Ovary (tissue), 3 donors: ENCODE measurements around the gene BIVM.

ENCODE experiments used
- EP300 ChIP-seq: sonication (generic); formaldehyde crosslinking; IDR thresholded peaks from one replicate; pipeline ENCODE4 v1.6.1; 2017; ENCODE audit warnings: antibody characterized with exemption
- POLR2A ChIP-seq: fragments of 450-650 bp; IDR thresholded peaks from one replicate; pipeline ENCODE4 v1.6.1; 2017; ENCODE audit warnings: antibody characterized with exemption, mild to moderate bottlenecking, moderate library complexity
- TF ChIP-seq, protein P1 (sequence below), 3 donors: fragments of 450-650 bp in 2 of 3; fragments of 200-600 bp in 1 of 3; IDR thresholded peaks; one replicate each; pipeline versions ENCODE4 v1.5.1 to v1.8.0; 2016 to 2022; ENCODE audit warnings: antibody characterized with exemption in 3 of 3, mild to moderate bottlenecking in 1 of 3
- donor health status: DM: no; HTN: no; CAD: no.

DNA sequence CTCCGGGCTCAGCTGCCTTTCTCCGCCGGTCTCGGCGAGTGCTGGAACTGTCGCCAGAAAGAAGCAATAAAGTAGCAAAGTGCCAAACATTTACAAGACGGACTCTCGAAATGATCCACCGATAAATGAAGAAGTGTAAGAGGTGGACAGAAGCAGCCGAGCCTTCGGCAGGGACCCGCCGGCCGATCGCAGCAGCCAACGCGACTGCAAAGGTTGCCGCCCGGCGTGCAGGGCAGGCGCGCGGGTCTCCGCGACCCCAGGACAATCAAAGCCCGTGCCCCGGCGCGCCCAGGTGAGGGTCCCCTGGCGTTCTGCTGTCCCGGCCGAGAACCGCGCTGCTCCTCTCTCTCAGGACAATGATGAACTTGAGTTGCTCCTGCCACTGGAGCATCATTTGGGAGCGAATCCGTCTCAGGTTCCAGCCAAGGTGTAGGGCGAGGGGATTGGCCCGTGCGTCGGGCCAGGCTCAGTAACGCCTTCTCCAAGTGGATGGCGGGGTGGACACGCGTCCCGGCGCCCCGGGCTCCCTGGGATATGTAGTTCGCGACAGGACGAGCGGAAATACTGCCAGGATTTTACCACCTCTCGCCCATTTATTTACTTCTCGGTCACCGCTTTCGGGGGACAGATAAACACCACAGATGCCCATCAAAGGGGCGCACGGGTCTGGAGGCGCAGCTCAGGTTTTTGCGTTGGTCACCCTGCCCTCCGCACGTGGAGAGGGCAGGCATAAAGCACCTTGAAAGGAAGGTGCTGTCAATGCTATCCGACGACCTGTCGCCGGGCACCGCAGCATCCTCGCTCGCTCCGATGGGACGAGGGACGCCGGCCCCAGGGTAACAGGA is at the start of gene BIVM, which contains the start of gene POGLUT2:
- TF ChIP-seq POLR2A (no peak), EP300 (no peak)
- TF ChIP-seq, protein P1, sequence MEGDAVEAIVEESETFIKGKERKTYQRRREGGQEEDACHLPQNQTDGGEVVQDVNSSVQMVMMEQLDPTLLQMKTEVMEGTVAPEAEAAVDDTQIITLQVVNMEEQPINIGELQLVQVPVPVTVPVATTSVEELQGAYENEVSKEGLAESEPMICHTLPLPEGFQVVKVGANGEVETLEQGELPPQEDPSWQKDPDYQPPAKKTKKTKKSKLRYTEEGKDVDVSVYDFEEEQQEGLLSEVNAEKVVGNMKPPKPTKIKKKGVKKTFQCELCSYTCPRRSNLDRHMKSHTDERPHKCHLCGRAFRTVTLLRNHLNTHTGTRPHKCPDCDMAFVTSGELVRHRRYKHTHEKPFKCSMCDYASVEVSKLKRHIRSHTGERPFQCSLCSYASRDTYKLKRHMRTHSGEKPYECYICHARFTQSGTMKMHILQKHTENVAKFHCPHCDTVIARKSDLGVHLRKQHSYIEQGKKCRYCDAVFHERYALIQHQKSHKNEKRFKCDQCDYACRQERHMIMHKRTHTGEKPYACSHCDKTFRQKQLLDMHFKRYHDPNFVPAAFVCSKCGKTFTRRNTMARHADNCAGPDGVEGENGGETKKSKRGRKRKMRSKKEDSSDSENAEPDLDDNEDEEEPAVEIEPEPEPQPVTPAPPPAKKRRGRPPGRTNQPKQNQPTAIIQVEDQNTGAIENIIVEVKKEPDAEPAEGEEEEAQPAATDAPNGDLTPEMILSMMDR (IDR thresholded peaks at IDR 0.05) = no peak
